Testis (tissue), 2 donors: Measurements from ENCODE around the gene SPAG9.

Experiments used
- CTCF ChIP-seq, 3 experiments: fragments of 450-650 bp in 2 of 3; fragments of 200-600 bp in 1 of 3; sonication (generic) in 1 of 3; IDR thresholded peaks; one replicate each; pipeline ENCODE4 v1.5.1; 2016 to 2019; ENCODE audit warnings: antibody characterized with exemption in 3 of 3, mild to moderate bottlenecking in 2 of 3, moderate library complexity in 1 of 3
- POLR2A ChIP-seq: fragments of 450-650 bp; IDR thresholded peaks from one replicate; pipeline ENCODE4 v1.6.1; 2017; ENCODE audit warnings: antibody characterized with exemption, mild to moderate bottlenecking, moderate library complexity

GRCh38 chr17:51012538-51012937, 108.1 kb downstream of the SPAG9 start:
- TF ChIP-seq CTCF (IDR thresholded peaks at IDR 0.05) (no peak), POLR2A (no peak)
